Lung (tissue), 12 donors: ENCODE data around the gene THBD. TPM values are rescaled to one million over a fixed set of nuclear protein-coding genes. Genes with fewer than 3 reads are reported as not detected.
A peak's percentile ranks its signal among the peaks of the same experiment; 100 is the strongest.

Experiments used
- ATAC-seq: fragments of 200-7000 bp; cut with Tn5 transposase; one replicate; pipeline ENCODE4 v1.9.1; 2020; ENCODE audit warnings: moderate number of reproducible peaks; ENCODE audit not compliant: insufficient read depth, low FRiP score
- DNase-seq, 3 donors: peaks; one replicate each; pipeline ENCODE4 v3.0.0-alpha.2; 2013 to 2017
- H3K27ac ChIP-seq, 2 donors: one replicate each; pipeline ENCODE4 v1.5.1; 2013; ENCODE audit warnings: mild to moderate bottlenecking in 2 of 2, moderate library complexity in 2 of 2, control low read depth in 1 of 2, inconsistent platforms in 1 of 2, low read depth in 1 of 2, low read length in 1 of 2
- H3K27me3 ChIP-seq, 3 donors: one replicate each; pipeline ENCODE4 v1.5.1; 2013; ENCODE audit warnings: low read length in 2 of 3; ENCODE audit not compliant: control insufficient read depth in 3 of 3, insufficient read depth in 3 of 3
- H3K36me3 ChIP-seq, 4 donors: one replicate each; pipeline ENCODE4 v1.5.1; 2013; ENCODE audit warnings: low read length in 4 of 4, mild to moderate bottlenecking in 1 of 4, moderate library complexity in 1 of 4; ENCODE audit not compliant: control insufficient read depth in 4 of 4, insufficient read depth in 4 of 4
- H3K4me1 ChIP-seq, 5 donors: one replicate each; pipeline ENCODE4 v1.5.1; 2013; ENCODE audit warnings: low read length in 5 of 5, mild to moderate bottlenecking in 2 of 5, moderate library complexity in 1 of 5; ENCODE audit not compliant: control insufficient read depth in 5 of 5, insufficient read depth in 5 of 5
- H3K4me3 ChIP-seq: one replicate; pipeline ENCODE4 v1.5.1; 2013; ENCODE audit warnings: mild to moderate bottlenecking, control low read depth, moderate library complexity
- H3K9ac ChIP-seq, 2 donors: one replicate each; pipeline ENCODE4 v1.5.1; 2013; ENCODE audit warnings: low read length in 2 of 2, control low read depth in 1 of 2; ENCODE audit not compliant: insufficient read depth in 1 of 2
- H3K9me3 ChIP-seq, 4 donors: one replicate each; pipeline ENCODE4 v1.5.1; 2013; ENCODE audit warnings: low read length in 3 of 4, mild to moderate bottlenecking in 1 of 4, moderate library complexity in 1 of 4; ENCODE audit not compliant: control insufficient read depth in 4 of 4, insufficient read depth in 3 of 4
- CTCF ChIP-seq: IDR thresholded peaks from 2 replicates; pipeline ENCODE4 v1.5.1; 2012; ENCODE audit warnings: mild to moderate bottlenecking; ENCODE audit errors: control extremely low read depth, extremely low read depth
- WGBS, 2 donors: extraction: QIAGEN DNeasy Blood & Tissue Kit; methylation state at CpG; one replicate each; pipeline ENCODE4 v1.1.7; 2013; 5-methylcytosine and 5-hydroxymethylcytosine counted together
- polyA plus RNA-seq, 2 donors: library from polyadenylated mRNA; stranded (reverse); fragments of 200-250 nt; gene quantifications; one replicate each; pipeline ENCODE4 v1.2.1, GENCODE V29; 2013
- total RNA-seq, 2 donors: library from RNA; depleted of rRNA in 1 of 2; stranded (reverse); fragments of >200 nt in 1 of 2; gene quantifications; one replicate each; pipeline ENCODE4 v1.2.1, GENCODE V29; 2014 to 2021
- donor health status: control.
- donor health status: control.
- donor health status: Bipolar disorder and iron deficiency.
- donor health status: healthy.
- donor health status: DM: yes; HTN: yes; CAD: no.

The THBD gene
- total and polyA plus RNA-seq, 4 donors: 23.6 to 101 (median 61.4) TPM

GRCh38 chr20:23047738-23048214 lies 1.7 kb downstream of the THBD start:
- peak overlapping the region; percentile 11 to 94 for H3K27ac ChIP-seq
- no peak overlapping the region for H3K9ac ChIP-seq
- no peak for DNase-seq

GRCh38 chr20:23047001-23047737 lies 2.3 kb downstream of the THBD start:
- H3K27me3 ChIP-seq: peaks cover 0 to 51% (median 44%) of the 10 kb centered on the region in 3 donors
- H3K9me3 ChIP-seq: no peaks in the 10 kb centered on the region
- TF ChIP-seq CTCF: no peak
- peaks cover 0 to 45% (median 4%) of the 10 kb centered on the region in 5 donors for H3K4me1 ChIP-seq
- peak overlapping the region; percentile 70 for H3K4me3 ChIP-seq
- DNase-seq (no peak), ATAC-seq (no peak)
- WGBS, 2 donors: 45 to 61% methylated on average over 13 of the region's 13 CpGs
- H3K9ac ChIP-seq: no peak overlapping the region
- no peaks in the 10 kb centered on the region for H3K36me3 ChIP-seq
- H3K27ac ChIP-seq: peak overlapping the region in 1 of 2 donors; percentile 94

More at GRCh38 chr20:23047738-23048214, 1.7 kb downstream of the THBD start:
- TF ChIP-seq CTCF: no peak
- Histone ChIP-seq H3K9me3 (no peaks in the 10 kb centered on the region), H3K27me3 (peaks cover 0 to 57% (median 44%) of the 10 kb centered on the region in 3 donors), H3K36me3 (no peaks in the 10 kb centered on the region), H3K4me1 (peaks cover 0 to 40% (median 4%) of the 10 kb centered on the region in 5 donors), H3K4me3 (peak overlapping the region; percentile 70)
- WGBS, 2 donors: 8 to 12% methylated on average over 47 of the region's 47 CpGs
- no peak for ATAC-seq

- no peak for TF ChIP-seq CTCF
- Histone ChIP-seq H3K36me3 (no peaks in the 10 kb centered on the region), H3K4me3 (no peak overlapping the region), H3K27me3 (peaks cover 0 to 49% (median 44%) of the 10 kb centered on the region in 3 donors), H3K9ac (no peak overlapping the region), H3K4me1 (peaks cover 0 to 44% (median 1%) of the 10 kb centered on the region in 5 donors), H3K27ac (no peak overlapping the region), H3K9me3 (no peaks in the 10 kb centered on the region)
- no peak for DNase-seq
- no peak for ATAC-seq
Measured at GRCh38 chr20:23046431-23046830, 3.0 kb downstream of the THBD start.
